RWPE2 (cell line): ENCODE data around the gene WDR83.

Experiments
- ATAC-seq: fragments of 200-7000 bp; cut with Tn5 transposase; 3 replicates; pipeline ENCODE4 v1.9.1; 2021; ENCODE audit warnings: low read depth
- DNase-seq: peaks from one replicate; pipeline ENCODE4 v3.0.0-alpha.2; 2020; ENCODE audit warnings: low spot score
- H3K27ac ChIP-seq: fragments of 450-650 bp; 2 replicates; pipeline ENCODE4 v1.5.1; 2017; ENCODE audit warnings: mild to moderate bottlenecking; ENCODE audit not compliant: poor library complexity, severe bottlenecking
- H3K27me3 ChIP-seq: fragments of 250-450 bp; sonication (Bioruptor Pico); 2 replicates; pipeline ENCODE4 v1.5.1; 2021; ENCODE audit warnings: mild to moderate bottlenecking, moderate library complexity; ENCODE audit not compliant: insufficient read depth, poor library complexity, severe bottlenecking
- H3K36me3 ChIP-seq: fragments of 250-450 bp; sonication (Bioruptor Pico); 2 replicates; pipeline ENCODE4 v1.5.1; 2020; ENCODE audit warnings: low read depth, mild to moderate bottlenecking, moderate library complexity
- H3K4me1 ChIP-seq: fragments of 250-450 bp; sonication (Bioruptor Pico); 2 replicates; pipeline ENCODE4 v1.5.1; 2021; ENCODE audit warnings: mild to moderate bottlenecking, moderate library complexity; ENCODE audit not compliant: insufficient read depth, poor library complexity, severe bottlenecking
- H3K4me3 ChIP-seq: fragments of 250-450 bp; sonication (Bioruptor Pico); 2 replicates; pipeline ENCODE4 v1.5.1; 2021; ENCODE audit warnings: mild to moderate bottlenecking, moderate library complexity; ENCODE audit not compliant: severe bottlenecking
- H3K9me3 ChIP-seq: fragments of 250-450 bp; sonication (Bioruptor Pico); 2 replicates; pipeline ENCODE4 v1.5.1; 2021; ENCODE audit warnings: mild to moderate bottlenecking, moderate library complexity; ENCODE audit not compliant: severe bottlenecking
- TF ChIP-seq, protein P1 (sequence below): fragments of 450-650 bp; IDR thresholded peaks from one replicate; pipeline ENCODE4 v1.5.1; 2017; ENCODE audit warnings: mild to moderate bottlenecking, moderate library complexity; ENCODE audit not compliant: poor library complexity, severe bottlenecking

Gene WDR83

DNA sequence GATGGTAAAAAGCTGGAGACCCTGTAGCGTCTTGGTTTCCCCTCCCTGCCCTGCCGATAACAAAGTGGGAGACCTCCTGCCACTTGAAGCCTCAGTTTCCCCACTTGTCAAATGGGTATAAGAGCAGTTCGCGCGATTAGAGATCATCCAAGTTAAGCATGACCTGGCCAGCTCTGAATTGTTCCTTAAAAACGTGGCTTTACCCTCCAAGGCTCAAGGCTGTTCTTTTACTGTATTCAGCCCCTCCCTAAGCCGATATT is 56.7 kb downstream of the WDR83 start:
- Histone ChIP-seq H3K9me3 (no peaks in the 10 kb centered on the region), H3K27ac (peak overlapping the region; percentile 76), H3K36me3 (peaks cover 13% of the 10 kb centered on the region), H3K4me3 (peak overlapping the region; percentile 72), H3K4me1 (no peaks in the 10 kb centered on the region), H3K27me3 (no peaks in the 10 kb centered on the region)
- TF ChIP-seq, protein P1, sequence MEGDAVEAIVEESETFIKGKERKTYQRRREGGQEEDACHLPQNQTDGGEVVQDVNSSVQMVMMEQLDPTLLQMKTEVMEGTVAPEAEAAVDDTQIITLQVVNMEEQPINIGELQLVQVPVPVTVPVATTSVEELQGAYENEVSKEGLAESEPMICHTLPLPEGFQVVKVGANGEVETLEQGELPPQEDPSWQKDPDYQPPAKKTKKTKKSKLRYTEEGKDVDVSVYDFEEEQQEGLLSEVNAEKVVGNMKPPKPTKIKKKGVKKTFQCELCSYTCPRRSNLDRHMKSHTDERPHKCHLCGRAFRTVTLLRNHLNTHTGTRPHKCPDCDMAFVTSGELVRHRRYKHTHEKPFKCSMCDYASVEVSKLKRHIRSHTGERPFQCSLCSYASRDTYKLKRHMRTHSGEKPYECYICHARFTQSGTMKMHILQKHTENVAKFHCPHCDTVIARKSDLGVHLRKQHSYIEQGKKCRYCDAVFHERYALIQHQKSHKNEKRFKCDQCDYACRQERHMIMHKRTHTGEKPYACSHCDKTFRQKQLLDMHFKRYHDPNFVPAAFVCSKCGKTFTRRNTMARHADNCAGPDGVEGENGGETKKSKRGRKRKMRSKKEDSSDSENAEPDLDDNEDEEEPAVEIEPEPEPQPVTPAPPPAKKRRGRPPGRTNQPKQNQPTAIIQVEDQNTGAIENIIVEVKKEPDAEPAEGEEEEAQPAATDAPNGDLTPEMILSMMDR, result no peak
- ATAC-seq (no peak), DNase-seq (no peak)

DNA sequence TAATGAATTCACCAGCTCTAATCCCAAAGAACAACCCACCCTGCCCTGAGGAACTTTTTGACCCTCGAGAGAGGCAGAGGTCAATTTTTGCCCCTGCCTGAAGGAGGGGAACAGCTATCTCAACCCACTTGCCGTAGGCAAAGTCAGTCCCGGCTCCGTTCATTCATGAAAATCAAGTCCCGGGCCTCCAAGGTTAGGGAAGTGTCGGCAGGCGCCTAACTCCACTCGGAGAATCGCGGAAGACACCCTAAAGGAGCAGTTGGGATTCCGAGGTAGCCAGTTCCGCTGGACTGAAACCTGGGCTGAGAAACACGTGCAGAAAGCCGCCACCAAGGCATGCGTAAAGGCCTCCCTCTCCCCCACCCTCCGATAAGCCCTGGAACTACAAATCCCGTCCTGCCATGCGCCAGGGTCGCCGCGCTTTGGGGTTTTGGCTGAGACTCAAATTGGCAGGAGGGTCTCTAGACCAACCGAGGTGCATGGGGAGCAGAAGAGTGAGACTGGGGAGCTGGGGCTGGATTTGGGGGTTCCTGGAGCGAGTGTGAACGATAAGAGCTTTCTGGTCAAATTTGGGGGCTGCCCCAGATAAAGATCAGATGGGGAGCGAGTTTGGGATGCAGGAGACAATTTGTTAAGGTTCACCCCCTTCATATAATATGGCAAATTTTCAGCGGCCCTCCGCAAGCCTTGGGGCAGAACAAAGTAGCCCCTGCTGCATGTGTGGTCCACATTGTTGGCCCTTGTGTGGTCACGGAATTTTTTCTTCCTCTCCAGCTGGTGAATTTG is 57.2 kb downstream of the WDR83 start, which contains the start of gene TNPO2:
TSS of gene TNPO2 (minus strand) at position 292 of the 786 bp plus-strand sequence. CDS start 2,955 bp downstream, outside the sequence.
- H3K27me3 ChIP-seq, result no peaks in the 10 kb centered on the region
- H3K4me3 ChIP-seq, result peak within 1 kb of the TSS; percentile 72
- ATAC-seq (peak; percentile 51), DNase-seq (no peak)
- no peaks in the 10 kb centered on the region for H3K9me3 ChIP-seq
- H3K27ac ChIP-seq, result peak within 1 kb of the TSS; percentile 76
- peaks cover 8% of the 10 kb centered on the region for H3K36me3 ChIP-seq
- no peaks in the 10 kb centered on the region for H3K4me1 ChIP-seq
- TF ChIP-seq, protein P1, result no peak
